Skeletal muscle satellite cell (primary cell): Measurements from ENCODE around the gene PPP2R5B.
A peak's percentile ranks its signal among the peaks of the same experiment; 100 is the strongest.

ENCODE experiments used
- H3K27me3 ChIP-seq: 2 replicates; pipeline ENCODE4 v1.7.0; 2013; ENCODE audit warnings: low read length; ENCODE audit not compliant: control insufficient read depth, insufficient read depth
- H3K36me3 ChIP-seq: 2 replicates; pipeline ENCODE4 v1.7.0; 2013; ENCODE audit warnings: mild to moderate bottlenecking, control low read depth, low read length; ENCODE audit not compliant: insufficient read depth
- H3K4me1 ChIP-seq: 2 replicates; pipeline ENCODE4 v1.7.0; 2013; ENCODE audit warnings: low read length; ENCODE audit not compliant: control insufficient read depth, insufficient read depth
- H3K4me2 ChIP-seq: 2 replicates; pipeline ENCODE4 v1.7.0; 2013; ENCODE audit warnings: mild to moderate bottlenecking, low read length
- H3K4me3 ChIP-seq: 2 replicates; pipeline ENCODE4 v1.7.0; 2013; ENCODE audit warnings: low read length
- H3K9ac ChIP-seq: 2 replicates; pipeline ENCODE4 v1.7.0; 2013; ENCODE audit warnings: mild to moderate bottlenecking, low read depth, low read length, moderate library complexity
- H3K9me3 ChIP-seq: replicated peaks from 2 replicates; pipeline ENCODE4 v1.7.0; 2013; ENCODE audit warnings: mild to moderate bottlenecking, control low read depth, low read length

Gene PPP2R5B

GRCh38 chr11:64881476-64881875, 43.0 kb upstream of the PPP2R5B start:
- Histone ChIP-seq H3K4me2 (no peak overlapping the region), H3K4me1 (peaks cover 24% of the 10 kb centered on the region), H3K9me3 (no peaks in the 10 kb centered on the region), H3K27me3 (no peaks in the 10 kb centered on the region), H3K36me3 (no peaks in the 10 kb centered on the region), H3K9ac (no peak overlapping the region), H3K4me3 (no peak overlapping the region)

- H3K4me1 ChIP-seq = peaks cover 18% of the 10 kb centered on the region
- no peaks in the 10 kb centered on the region for H3K9me3 ChIP-seq
- no peak overlapping the region for H3K4me2 ChIP-seq
- H3K4me3 ChIP-seq = no peak overlapping the region
- no peak overlapping the region for H3K9ac ChIP-seq
- H3K36me3 ChIP-seq = no peaks in the 10 kb centered on the region
- no peaks in the 10 kb centered on the region for H3K27me3 ChIP-seq
Measured at GRCh38 chr11:64882243-64882642, 42.2 kb upstream of the PPP2R5B start.

- peaks cover 23% of the 10 kb centered on the region for H3K4me1 ChIP-seq
Measured at GRCh38 chr11:64883575-64883974, 40.9 kb upstream of the PPP2R5B start.

GRCh38 chr11:64884019-64884418, 40.5 kb upstream of the PPP2R5B start:
- H3K27me3 ChIP-seq = no peaks in the 10 kb centered on the region
- H3K4me2 ChIP-seq = no peak overlapping the region
- H3K9me3 ChIP-seq = no peaks in the 10 kb centered on the region
- H3K4me3 ChIP-seq = no peak overlapping the region
- H3K36me3 ChIP-seq = no peaks in the 10 kb centered on the region
- no peak overlapping the region for H3K9ac ChIP-seq
- peaks cover 22% of the 10 kb centered on the region for H3K4me1 ChIP-seq

More at GRCh38 chr11:64883575-64883974, 40.9 kb upstream of the PPP2R5B start:
- no peaks in the 10 kb centered on the region for H3K36me3 ChIP-seq
- no peak overlapping the region for H3K4me2 ChIP-seq
- H3K4me3 ChIP-seq = no peak overlapping the region
- H3K9ac ChIP-seq = no peak overlapping the region
- H3K27me3 ChIP-seq = no peaks in the 10 kb centered on the region
- H3K9me3 ChIP-seq = no peaks in the 10 kb centered on the region

GRCh38 chr11:64885367-64886286, 38.9 kb upstream of the PPP2R5B start:
- H3K4me3 ChIP-seq = no peak overlapping the region
- H3K9ac ChIP-seq = no peak overlapping the region
- no peaks in the 10 kb centered on the region for H3K36me3 ChIP-seq

GRCh38 chr11:64887234-64887756, 37.2 kb upstream of the PPP2R5B start:
- Histone ChIP-seq H3K4me2 (no peak overlapping the region), H3K9ac (peak overlapping the region; percentile 56), H3K27me3 (no peaks in the 10 kb centered on the region), H3K4me1 (peaks cover 18% of the 10 kb centered on the region), H3K36me3 (no peaks in the 10 kb centered on the region), H3K4me3 (no peak overlapping the region), H3K9me3 (no peaks in the 10 kb centered on the region)

More at GRCh38 chr11:64885367-64886286, 38.9 kb upstream of the PPP2R5B start:
- Histone ChIP-seq H3K27me3 (no peaks in the 10 kb centered on the region), H3K4me2 (peak overlapping the region; percentile 14), H3K4me1 (peaks cover 18% of the 10 kb centered on the region), H3K9me3 (no peaks in the 10 kb centered on the region)

GRCh38 chr11:64887757-64888405, 36.6 kb upstream of the PPP2R5B start:
- no peaks in the 10 kb centered on the region for H3K36me3 ChIP-seq
- no peaks in the 10 kb centered on the region for H3K9me3 ChIP-seq
- peak overlapping the region; percentile 57 for H3K4me3 ChIP-seq
- H3K27me3 ChIP-seq = no peaks in the 10 kb centered on the region
- peak overlapping the region; percentile 56 for H3K9ac ChIP-seq
- H3K4me1 ChIP-seq = peaks cover 18% of the 10 kb centered on the region
- peak overlapping the region; percentile 82 for H3K4me2 ChIP-seq

- Histone ChIP-seq H3K9me3 (no peaks in the 10 kb centered on the region), H3K36me3 (no peaks in the 10 kb centered on the region), H3K27me3 (no peaks in the 10 kb centered on the region), H3K9ac (no peak overlapping the region), H3K4me2 (peak overlapping the region; percentile 82), H3K4me3 (peak overlapping the region; percentile 57), H3K4me1 (peaks cover 18% of the 10 kb centered on the region)
Measured at GRCh38 chr11:64888406-64888728, 36.1 kb upstream of the PPP2R5B start.

- peaks cover 18% of the 10 kb centered on the region for H3K4me1 ChIP-seq
Measured at GRCh38 chr11:64888729-64889511, 35.6 kb upstream of the PPP2R5B start.

GRCh38 chr11:64890522-64890939, 34.0 kb upstream of the PPP2R5B start:
- Histone ChIP-seq H3K4me3 (no peak overlapping the region), H3K9ac (no peak overlapping the region), H3K4me2 (no peak overlapping the region), H3K36me3 (peaks cover 10% of the 10 kb centered on the region), H3K9me3 (no peaks in the 10 kb centered on the region), H3K4me1 (peaks cover 13% of the 10 kb centered on the region), H3K27me3 (no peaks in the 10 kb centered on the region)

More at GRCh38 chr11:64888729-64889511, 35.6 kb upstream of the PPP2R5B start:
- Histone ChIP-seq H3K4me3 (no peak overlapping the region), H3K9ac (no peak overlapping the region), H3K9me3 (no peaks in the 10 kb centered on the region), H3K36me3 (no peaks in the 10 kb centered on the region), H3K27me3 (no peaks in the 10 kb centered on the region), H3K4me2 (no peak overlapping the region)
